AG04450 (cell line): ENCODE results near the gene GNAZ. TPM values are rescaled to one million over a fixed set of nuclear protein-coding genes. Genes with fewer than 3 reads are reported as not detected.
A peak's percentile ranks its signal among the peaks of the same experiment; 100 is the strongest.

Source experiments
- CTCF ChIA-PET: fragments of 300-600, 350-600 bp; formaldehyde crosslinking; extraction: SDS; loops from one replicate; lab custom pipeline; 2022; ENCODE audit warnings: antibody characterized with exemption, inconsistent platforms; lab: Charles Lee
- POLR2A ChIA-PET: fragments of 350-600 bp; formaldehyde crosslinking; extraction: SDS; loops from one replicate; lab custom pipeline; 2021; ENCODE audit warnings: antibody characterized with exemption, inconsistent platforms; lab: Yijun Ruan, JAX
- DNase-seq: peaks from one replicate; pipeline ENCODE4 v3.0.0-alpha.2; 2011; ENCODE audit warnings: low read depth, low spot score
- H3K27ac ChIP-seq: one replicate; pipeline ENCODE4 v1.5.1; 2012; ENCODE audit warnings: low read depth, low read length, control low read depth
- H3K27me3 ChIP-seq: one replicate; pipeline ENCODE4 v1.6.0; 2012; ENCODE audit warnings: low read length; ENCODE audit not compliant: control insufficient read depth, insufficient read depth
- H3K4me3 ChIP-seq: 2 replicates; pipeline ENCODE4 v1.5.1; 2011; ENCODE audit warnings: mild to moderate bottlenecking, low read depth, low read length, control low read depth
- H3K9me3 ChIP-seq: 2 replicates; pipeline ENCODE4 v1.5.1; 2012; ENCODE audit warnings: low read length; ENCODE audit not compliant: control insufficient read depth, insufficient read depth
- polyA plus RNA-seq: library from polyadenylated mRNA; depleted of rRNA; stranded (reverse); fragments of >200 nt; gene quantifications from 2 replicates; pipeline ENCODE4 v1.2.3, GENCODE V29; 2011
- TF ChIP-seq, protein P1 (sequence below): IDR thresholded peaks from 2 replicates; pipeline ENCODE4 v1.5.1; 2011; ENCODE audit warnings: low read depth, low read length, control low read depth, inconsistent platforms

GNAZ gene
- polyA plus RNA-seq, 1 experiment, result 0.25 TPM

DNA sequence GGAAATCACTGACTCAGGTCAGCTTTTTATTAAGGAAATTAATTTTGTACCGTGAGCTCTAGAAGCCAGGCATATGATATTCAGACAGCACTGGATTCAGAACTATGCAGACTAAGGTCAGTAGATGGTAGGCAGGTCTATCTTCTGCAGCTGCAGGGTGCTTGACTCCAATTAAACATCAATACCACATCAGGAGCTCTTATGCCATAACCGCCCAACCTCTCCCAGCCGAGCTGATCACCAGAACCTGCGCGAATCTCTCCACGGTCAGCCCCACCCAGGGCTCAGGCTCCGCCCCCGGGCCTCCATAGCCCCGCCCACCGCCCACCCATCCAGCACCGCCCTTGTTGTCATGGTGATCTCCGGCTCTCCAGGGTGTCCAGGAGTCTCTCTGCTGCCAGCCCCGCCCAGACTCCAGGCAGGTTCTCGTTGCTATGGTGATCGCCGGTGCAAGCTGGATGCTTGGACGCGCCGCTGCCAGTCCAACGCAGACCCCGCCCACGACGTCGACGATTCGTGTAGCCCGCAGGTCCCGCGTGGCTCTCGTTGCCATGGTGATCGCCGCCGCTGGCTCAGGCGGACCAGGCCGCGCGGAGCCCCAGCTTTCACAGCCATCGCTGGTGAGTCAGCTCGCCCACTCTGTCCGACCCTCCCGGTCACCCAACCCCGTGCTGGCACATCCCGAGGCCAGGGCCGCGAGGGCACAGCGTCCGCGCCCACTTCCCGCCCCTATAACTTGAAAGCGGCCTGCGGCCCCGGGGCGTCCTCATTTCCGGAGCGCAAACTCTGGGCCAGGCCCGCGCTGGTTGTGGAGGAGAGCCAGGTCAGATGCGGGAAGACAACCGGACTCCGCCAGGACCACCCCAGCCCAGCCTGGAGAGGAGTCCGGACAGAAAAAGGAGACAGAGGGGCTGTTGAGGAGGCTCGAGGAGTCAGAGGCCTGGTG is 74.9 kb downstream of the GNAZ start, which contains the start of gene RAB36:
Gene RAB36 (plus strand): TSS at position 546 of the 946 bp plus-strand sequence. CDS start 1,140 bp downstream, outside the sequence.
- ChIA-PET CTCF (interaction anchor here (1.4 to 1.8 kb wide), 4 partner anchors 33 to 186 kb away, joined by 3 to 12 read pairs (median 4); no protein-coding TSS in a partner anchor), POLR2A (interaction anchor here (1.0 kb wide), 1 partner anchor 35 kb away, joined by 3 read pairs; the partner anchor contains the start of gene BCR)
- TF ChIP-seq, protein P1, sequence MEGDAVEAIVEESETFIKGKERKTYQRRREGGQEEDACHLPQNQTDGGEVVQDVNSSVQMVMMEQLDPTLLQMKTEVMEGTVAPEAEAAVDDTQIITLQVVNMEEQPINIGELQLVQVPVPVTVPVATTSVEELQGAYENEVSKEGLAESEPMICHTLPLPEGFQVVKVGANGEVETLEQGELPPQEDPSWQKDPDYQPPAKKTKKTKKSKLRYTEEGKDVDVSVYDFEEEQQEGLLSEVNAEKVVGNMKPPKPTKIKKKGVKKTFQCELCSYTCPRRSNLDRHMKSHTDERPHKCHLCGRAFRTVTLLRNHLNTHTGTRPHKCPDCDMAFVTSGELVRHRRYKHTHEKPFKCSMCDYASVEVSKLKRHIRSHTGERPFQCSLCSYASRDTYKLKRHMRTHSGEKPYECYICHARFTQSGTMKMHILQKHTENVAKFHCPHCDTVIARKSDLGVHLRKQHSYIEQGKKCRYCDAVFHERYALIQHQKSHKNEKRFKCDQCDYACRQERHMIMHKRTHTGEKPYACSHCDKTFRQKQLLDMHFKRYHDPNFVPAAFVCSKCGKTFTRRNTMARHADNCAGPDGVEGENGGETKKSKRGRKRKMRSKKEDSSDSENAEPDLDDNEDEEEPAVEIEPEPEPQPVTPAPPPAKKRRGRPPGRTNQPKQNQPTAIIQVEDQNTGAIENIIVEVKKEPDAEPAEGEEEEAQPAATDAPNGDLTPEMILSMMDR, result no peak
- H3K9me3 ChIP-seq, result no peaks in the 10 kb centered on the region
- H3K4me3 ChIP-seq, result peak within 1 kb of the TSS; percentile 70
- H3K27me3 ChIP-seq, result no peaks in the 10 kb centered on the region
- H3K27ac ChIP-seq, result peak within 1 kb of the TSS; percentile 52
- peak; percentile 97 for DNase-seq

DNA sequence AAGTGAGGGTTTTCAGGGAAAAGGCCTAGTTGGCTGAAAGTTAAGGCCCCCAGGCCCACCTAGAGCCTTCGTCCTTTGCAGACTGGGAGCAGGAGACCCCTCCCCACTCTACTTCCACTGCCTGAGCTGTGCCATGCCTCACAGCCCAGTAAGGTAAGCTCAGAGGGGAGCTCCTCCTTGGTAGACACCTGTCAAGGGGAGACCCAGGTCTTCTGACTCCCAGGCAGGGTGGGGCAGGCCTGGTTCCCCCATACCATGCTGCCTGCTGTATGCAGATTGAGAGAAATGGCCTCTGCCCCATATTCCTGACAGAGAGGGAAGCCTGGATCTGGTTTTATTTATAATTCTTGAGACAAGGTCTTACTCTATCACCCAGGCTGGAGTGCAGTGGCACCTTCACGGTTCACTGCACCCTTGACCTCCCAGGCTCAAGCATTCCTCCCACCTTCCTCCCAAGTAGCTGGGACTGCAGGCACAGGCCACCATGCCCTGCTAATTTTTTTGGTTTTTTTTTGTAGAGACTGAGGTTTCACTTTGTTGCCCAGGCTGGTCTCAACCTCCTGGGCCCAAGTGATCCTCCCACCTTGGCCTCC is 75.7 kb downstream of the GNAZ start:
- peak overlapping the region; percentile 52 for H3K27ac ChIP-seq
- peak overlapping the region; percentile 70 for H3K4me3 ChIP-seq
- H3K27me3 ChIP-seq, result no peaks in the 10 kb centered on the region
- DNase-seq, result no peak
- ChIA-PET CTCF (interaction anchor here (0.7 kb wide), 1 partner anchor 143 kb away, joined by 3 read pairs; no protein-coding TSS in a partner anchor), POLR2A (no interaction called here)
- TF ChIP-seq, protein P1, result no peak
- H3K9me3 ChIP-seq, result no peaks in the 10 kb centered on the region

DNA sequence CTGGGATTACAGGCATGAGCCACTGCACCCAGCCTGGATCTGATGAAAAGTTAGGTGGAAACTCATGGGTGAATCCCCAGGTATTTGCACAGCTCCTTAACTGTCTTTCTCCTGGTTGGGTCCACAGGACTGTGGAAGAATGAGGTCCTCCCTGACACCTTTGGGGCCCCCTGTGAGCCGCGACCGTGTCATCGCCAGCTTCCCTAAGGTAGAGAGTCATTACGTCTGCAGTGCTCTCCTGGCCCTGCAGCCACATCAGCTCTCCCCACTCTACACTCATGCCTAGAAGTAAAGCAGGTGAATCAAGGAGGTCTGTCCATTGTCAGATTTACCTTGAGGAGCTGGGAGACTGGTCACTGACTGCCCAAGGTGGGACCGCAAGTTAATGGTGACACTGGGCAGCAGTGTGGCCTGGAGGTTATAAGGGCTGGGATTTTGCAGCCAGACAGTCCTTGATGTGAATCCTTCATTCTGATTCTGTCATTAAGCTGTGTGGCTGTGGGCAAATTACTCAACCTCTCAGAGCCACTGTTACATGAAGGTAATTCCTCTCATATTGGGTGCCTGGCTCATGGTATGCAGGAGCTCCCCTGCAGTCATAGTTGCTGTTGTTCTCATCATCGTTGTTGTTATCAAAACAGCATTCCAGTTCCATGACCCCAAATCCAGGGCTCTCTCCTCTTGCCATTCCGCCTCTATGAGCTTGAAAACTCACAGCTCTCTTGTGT is 76.3 kb downstream of the GNAZ start:
- ChIA-PET POLR2A (interaction anchor here (0.9 kb wide), 1 partner anchor 8 kb away, joined by 3 read pairs; no protein-coding TSS in a partner anchor), CTCF (interaction anchor here (0.6 to 1.1 kb wide), 4 partner anchors 92 to 187 kb away, joined by 3 to 5 read pairs (median 4); no protein-coding TSS in a partner anchor)
- Histone ChIP-seq H3K27ac (no peak overlapping the region), H3K4me3 (no peak overlapping the region), H3K9me3 (no peaks in the 10 kb centered on the region), H3K27me3 (no peaks in the 10 kb centered on the region)
- TF ChIP-seq, protein P1, result no peak
- DNase-seq, result no peak

DNA sequence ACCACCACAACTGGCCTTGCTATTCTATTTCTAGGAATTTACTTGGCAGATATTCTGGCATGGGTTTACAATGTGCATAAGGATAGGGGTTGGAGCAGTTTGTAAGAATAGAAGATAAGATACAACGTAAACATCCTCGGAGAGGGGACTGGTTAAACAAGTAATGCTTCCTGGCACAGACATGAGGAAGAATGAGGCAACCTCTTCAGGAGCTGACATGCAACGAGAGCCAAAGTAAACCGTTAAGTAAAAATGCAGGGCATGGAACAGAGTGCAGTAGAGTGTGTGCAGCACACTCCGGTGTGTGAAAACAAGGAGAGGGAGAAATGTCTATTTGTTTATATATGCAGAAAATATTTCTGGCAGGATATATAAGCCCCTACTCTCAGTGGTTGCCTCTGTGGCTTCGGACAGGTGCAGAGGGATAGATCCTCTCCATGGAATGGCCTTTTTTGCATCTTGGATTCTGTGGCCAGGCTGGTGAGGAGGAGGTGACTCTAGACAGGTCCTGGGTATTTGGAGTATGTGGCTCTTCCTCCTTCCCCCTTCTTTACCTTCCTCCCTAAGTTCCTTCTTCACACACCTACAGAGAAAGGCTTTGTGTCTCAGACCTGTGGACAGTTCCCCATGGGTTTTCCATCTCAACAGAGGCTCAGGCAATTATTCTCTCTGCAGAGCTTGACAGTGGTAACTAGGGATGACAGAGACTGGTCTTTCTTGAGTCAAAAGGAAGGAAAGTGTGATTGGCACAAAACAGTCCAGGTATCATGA is 77.5 kb downstream of the GNAZ start:
- TF ChIP-seq, protein P1, result no peak
- Histone ChIP-seq H3K27me3 (no peaks in the 10 kb centered on the region), H3K27ac (peak overlapping the region; percentile 21), H3K4me3 (no peak overlapping the region), H3K9me3 (no peaks in the 10 kb centered on the region)
- CTCF ChIA-PET, result interaction anchor here (0.5 to 1.7 kb wide), 6 partner anchors 30 to 190 kb away, joined by 3 to 5 read pairs (median 4); no protein-coding TSS in a partner anchor
- POLR2A ChIA-PET, result interaction anchor here (0.7 to 0.9 kb wide), 2 partner anchors 10 kb away, joined by 3 read pairs; no protein-coding TSS in a partner anchor
- DNase-seq, result peak; percentile 67
